CD4-positive, alpha-beta T cell treated with Interleukin-4 for 4 hours (primary cell): ENCODE results near the gene B3GNT4.
A peak's percentile ranks its signal among the peaks of the same experiment; 100 is the strongest.
"Not testable (repeated sequence)": the region's sequence is repeated elsewhere in the genome, so short reads cannot be mapped to it uniquely, and the experiment has no call there.

Source experiments
- DNase-seq: peaks from one replicate; pipeline ENCODE4 v3.0.0-alpha.2; 2020

The B3GNT4 gene

GRCh38 chr12:122203301-122204166 is at the start of gene B3GNT4:
B3GNT4 (plus strand) TSS chr12:122203709; CDS start chr12:122204619, 910 bp downstream.
- DNase-seq: peak; percentile 54

GRCh38 chr12:122155705-122156104 is 47.8 kb upstream of the B3GNT4 start:
- DNase-seq: no peak

GRCh38 chr12:122158700-122159285 is 44.7 kb upstream of the B3GNT4 start:
- no peak for DNase-seq

- no peak for DNase-seq
Measured at GRCh38 chr12:122159882-122160281, 43.6 kb upstream of the B3GNT4 start.

- DNase-seq: no peak
Measured at GRCh38 chr12:122160761-122161160, 42.7 kb upstream of the B3GNT4 start.

- DNase-seq: peak; percentile 42
Measured at GRCh38 chr12:122161682-122162081, 41.8 kb upstream of the B3GNT4 start.

- DNase-seq: no peak
Measured at GRCh38 chr12:122162976-122163375, 40.5 kb upstream of the B3GNT4 start.

GRCh38 chr12:122166422-122167349 is 36.8 kb upstream of the B3GNT4 start:
- peak; percentile 48 for DNase-seq

DNA sequence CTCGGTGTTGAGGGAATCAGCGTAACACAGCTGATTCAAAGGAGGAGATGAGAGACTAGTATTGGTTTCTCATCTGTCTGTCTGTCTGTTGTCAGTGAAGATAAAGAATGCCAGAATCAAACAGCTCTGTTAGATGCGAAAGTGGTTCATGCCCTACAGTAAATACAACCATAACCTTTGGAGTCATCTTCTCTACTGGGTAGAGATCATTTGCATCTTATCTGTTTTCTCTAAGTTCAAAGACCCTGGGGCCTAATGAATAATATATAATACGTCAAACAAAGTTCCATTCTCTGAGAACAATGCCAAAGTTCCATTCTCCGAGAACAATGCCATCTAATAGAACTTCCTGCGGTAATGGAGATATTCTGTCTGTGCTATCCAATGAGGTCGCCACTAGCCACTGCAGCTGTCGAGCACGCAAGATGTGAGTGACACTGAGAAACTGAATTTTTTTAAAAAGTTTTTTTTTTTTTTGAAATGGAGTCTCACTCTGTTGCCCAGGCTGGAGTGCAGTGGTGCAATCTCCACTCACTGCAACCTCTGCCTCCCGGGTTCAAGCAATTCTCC is 36.1 kb upstream of the B3GNT4 start:
- DNase-seq: no peak

DNA sequence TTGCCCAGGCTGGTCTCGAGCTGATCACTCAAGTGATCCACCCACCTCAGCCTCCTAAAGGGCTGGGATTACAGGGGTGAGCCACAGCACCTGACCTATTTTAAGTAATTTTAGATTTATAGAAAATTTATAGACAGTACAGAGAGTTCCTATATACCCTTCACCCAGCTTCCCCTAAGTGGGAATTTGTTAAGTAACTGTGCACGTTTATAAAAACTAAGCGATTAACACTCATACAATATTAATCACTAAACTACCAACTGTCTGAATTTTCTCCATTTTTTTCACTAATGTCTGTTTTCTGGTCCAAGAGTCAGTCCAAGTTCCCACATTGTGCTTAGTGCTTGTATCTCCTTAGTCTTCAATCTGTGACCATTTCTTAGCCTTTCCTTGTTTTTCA is 35.0 kb upstream of the B3GNT4 start:
- no peak for DNase-seq

DNA sequence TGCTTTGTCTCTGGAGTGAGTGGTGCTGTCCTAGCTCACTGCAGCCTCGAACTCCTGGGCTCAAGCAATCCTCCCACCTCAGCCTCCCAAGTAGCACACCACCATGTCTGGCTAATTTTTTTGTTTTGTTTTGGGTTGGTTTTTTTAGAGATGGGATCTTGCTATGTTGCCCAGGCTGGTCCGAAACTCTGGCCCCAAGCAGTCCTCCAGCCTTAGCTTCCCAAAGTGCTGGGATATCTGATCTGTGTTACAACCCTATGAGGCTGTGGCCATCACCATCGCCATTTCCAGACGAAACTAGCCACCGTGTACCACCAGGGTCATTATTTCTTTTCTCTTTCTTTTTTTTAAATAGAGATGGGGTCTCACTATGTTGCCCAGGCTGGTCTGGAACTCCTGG is 32.1 kb upstream of the B3GNT4 start:
- no peak for DNase-seq

DNA sequence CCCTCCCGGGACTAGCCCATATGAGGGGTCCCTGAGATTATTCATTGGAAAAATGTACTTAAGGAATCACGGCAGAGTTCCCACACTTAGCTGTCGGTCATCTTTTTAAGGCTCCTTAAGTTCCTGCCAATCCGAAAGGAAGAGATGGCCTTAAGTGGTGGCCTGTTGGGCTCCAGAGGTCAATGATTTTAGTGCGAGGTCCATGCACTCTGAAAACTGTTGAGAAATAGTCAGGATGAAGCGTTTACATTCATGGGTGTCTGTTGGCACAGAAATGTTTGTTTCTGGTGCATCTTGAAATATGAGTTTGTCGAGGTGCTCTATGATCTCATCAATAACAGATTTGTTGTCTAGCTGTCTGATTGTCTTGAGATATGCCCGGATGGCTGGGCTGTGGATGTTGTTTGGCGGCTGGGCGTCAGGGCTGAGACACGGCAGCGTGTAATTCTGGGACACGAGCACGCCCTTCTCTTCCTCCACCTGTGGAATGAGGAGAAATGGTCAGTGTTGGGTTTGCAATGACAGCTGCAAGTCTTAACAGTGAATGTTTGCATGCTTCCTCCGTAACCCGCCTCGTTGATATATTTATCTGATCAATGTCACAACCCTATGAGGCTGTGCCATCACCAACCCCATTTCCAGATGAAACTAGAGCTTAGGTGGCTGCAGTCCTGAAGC is 31.1 kb upstream of the B3GNT4 start:
- no peak for DNase-seq

GRCh38 chr12:122174155-122174845 is 29.2 kb upstream of the B3GNT4 start, which contains the start of gene IL31:
IL31 (minus strand) TSS chr12:122174221; CDS start chr12:122174172, 49 bp downstream.
- no peak for DNase-seq

GRCh38 chr12:122176473-122176872 is 27.0 kb upstream of the B3GNT4 start:
- not testable (repeated sequence) for DNase-seq

GRCh38 chr12:122182887-122183587 is 20.5 kb upstream of the B3GNT4 start, which contains the start of gene LRRC43:
LRRC43 (plus strand) TSS chr12:122183123; CDS start chr12:122183145, 22 bp downstream.
- DNase-seq: no peak

DNA sequence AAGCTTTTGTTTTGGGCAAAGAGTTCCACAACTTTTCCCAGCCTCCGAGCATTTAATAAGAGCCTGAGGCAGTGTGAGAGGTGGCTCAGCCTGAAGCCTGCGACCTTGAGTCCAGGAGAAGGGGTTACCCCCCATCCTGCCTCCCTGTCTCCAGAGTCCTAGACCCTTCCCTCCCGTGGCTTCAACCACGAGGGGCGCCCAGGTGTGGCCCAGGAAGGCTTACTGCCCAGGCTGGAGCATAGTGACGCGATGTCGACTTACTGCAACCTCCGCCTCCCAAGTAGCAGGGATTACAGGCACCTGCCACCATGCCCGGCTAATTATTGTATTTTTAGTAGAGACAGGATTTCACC is 19.9 kb upstream of the B3GNT4 start:
- no peak for DNase-seq

GRCh38 chr12:122184517-122184916 is 19.0 kb upstream of the B3GNT4 start:
- no peak for DNase-seq

- no peak for DNase-seq
Measured at GRCh38 chr12:122185079-122185478, 18.4 kb upstream of the B3GNT4 start.

DNA sequence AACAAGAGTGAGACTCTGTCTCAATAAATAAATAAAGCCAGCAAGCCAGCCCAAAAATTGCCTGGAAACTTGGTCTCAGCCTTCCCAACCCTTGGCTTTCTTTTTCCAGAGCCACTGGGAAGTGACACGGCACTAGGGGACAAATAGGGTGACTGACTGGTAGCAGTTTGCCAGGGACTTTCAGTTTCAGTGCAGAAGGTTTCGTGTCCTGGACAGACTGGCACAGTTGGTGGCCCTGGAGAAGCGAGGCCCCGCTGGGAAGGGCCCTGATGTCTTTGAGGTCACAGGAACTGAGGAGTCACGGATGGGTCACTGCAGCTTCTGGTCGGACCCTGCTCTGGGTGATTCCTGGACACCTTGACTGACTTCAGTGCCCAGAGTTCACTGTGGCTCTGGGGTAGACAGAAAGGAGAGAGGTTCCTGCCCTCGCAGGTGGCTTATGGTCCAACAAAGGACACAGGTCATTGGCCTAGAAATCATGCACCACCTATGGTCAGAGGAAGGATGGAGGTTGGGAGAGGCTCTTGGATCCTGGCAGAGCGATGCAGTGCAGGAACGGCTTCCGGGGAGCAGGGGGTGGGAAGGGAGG is 17.9 kb upstream of the B3GNT4 start:
- DNase-seq: no peak

GRCh38 chr12:122187466-122187865 is 16.0 kb upstream of the B3GNT4 start:
- no peak for DNase-seq
